Activated CD4-positive, alpha-beta T cell treated with anti-CD3 and anti-CD28 coated beads for 1 hour (primary cell): ENCODE measurements around the gene PLPP3.

Source experiments
- DNase-seq: peaks from one replicate; pipeline ENCODE4 v3.0.0-alpha.2; 2020

PLPP3 gene

GRCh38 chr1:56545711-56546110, 33.7 kb downstream of the PLPP3 start:
- no peak for DNase-seq

- DNase-seq: no peak
Observed at GRCh38 chr1:56543783-56544612, 35.4 kb downstream of the PLPP3 start.

GRCh38 chr1:56542651-56543050, 36.7 kb downstream of the PLPP3 start:
- DNase-seq: no peak

GRCh38 chr1:56541408-56541807, 38.0 kb downstream of the PLPP3 start:
- DNase-seq: no peak

- DNase-seq: no peak
Observed at GRCh38 chr1:56540467-56540866, 38.9 kb downstream of the PLPP3 start.

- DNase-seq: no peak
Observed at GRCh38 chr1:56539520-56539931, 39.8 kb downstream of the PLPP3 start.

- DNase-seq: no peak
Observed at GRCh38 chr1:56538532-56538931, 40.8 kb downstream of the PLPP3 start.

GRCh38 chr1:56537660-56538059, 41.7 kb downstream of the PLPP3 start:
- DNase-seq: no peak

GRCh38 chr1:56535939-56536338, 43.4 kb downstream of the PLPP3 start:
- DNase-seq: no peak

GRCh38 chr1:56535362-56535761, 44.0 kb downstream of the PLPP3 start:
- DNase-seq: no peak

- no peak for DNase-seq
Observed at GRCh38 chr1:56534130-56534651, 45.2 kb downstream of the PLPP3 start.

- no peak for DNase-seq
Observed at GRCh38 chr1:56533621-56534020, 45.7 kb downstream of the PLPP3 start.

- DNase-seq: no peak
Observed at GRCh38 chr1:56533197-56533596, 46.2 kb downstream of the PLPP3 start.

- DNase-seq: no peak
Observed at GRCh38 chr1:56532350-56532683, 47.0 kb downstream of the PLPP3 start.

- DNase-seq: no peak
Observed at GRCh38 chr1:56531624-56532349, 47.6 kb downstream of the PLPP3 start.

GRCh38 chr1:56529801-56530200, 49.6 kb downstream of the PLPP3 start:
- no peak for DNase-seq

- DNase-seq: no peak
Observed at GRCh38 chr1:56527548-56528302, 51.6 kb downstream of the PLPP3 start.

GRCh38 chr1:56526571-56527174, 52.7 kb downstream of the PLPP3 start:
- DNase-seq: no peak

GRCh38 chr1:56525489-56526041, 53.8 kb downstream of the PLPP3 start:
- no peak for DNase-seq

GRCh38 chr1:56524263-56524662, 55.1 kb downstream of the PLPP3 start:
- no peak for DNase-seq

- no peak for DNase-seq
Observed at GRCh38 chr1:56522680-56523079, 56.7 kb downstream of the PLPP3 start.

GRCh38 chr1:56520016-56520601, 59.3 kb downstream of the PLPP3 start:
- no peak for DNase-seq
